ENCODE results near the gene MIDN.
"Not testable (repeated sequence)": the region's sequence is repeated elsewhere in the genome, so short reads cannot be mapped to it uniquely, and the experiment has no call there.

Gene MIDN

DNA sequence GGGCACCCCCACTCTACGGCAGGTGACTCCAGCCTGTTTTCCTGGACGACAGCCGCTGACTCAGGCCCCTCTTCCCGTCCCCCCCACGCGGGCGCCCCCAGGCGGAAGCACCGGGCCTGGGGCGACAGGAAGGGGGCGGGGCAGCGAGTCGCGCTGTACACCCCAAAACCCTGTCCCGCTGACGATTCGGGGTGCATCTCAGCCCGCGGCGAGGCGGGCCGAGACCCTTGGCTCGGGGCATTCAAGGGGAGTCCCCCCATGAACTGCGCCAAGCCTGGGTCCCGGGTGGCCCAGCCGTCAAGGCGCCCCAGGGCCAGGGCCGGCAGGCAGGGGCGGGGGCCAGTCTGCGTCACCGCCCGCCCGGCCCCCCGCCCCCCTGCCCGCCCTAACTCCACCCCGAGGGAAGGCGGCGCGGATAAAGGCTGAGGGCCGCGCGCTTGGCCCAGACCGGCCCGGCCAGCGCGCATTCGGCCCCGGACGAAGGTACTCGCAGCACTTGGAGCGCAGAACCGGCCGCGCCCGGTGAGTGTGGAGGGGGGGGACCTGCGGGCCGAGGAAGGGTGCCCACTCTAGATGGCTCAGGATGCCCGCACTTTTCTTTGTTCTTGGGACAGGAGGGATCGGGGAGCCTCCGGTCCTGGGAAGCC, at the start of gene MIDN:
Gene MIDN (plus strand): TSS at position 445 of the 647 bp plus-strand sequence. CDS start 1,714 bp downstream, outside the sequence.
- peak; percentile 69 for DNase-seq (ENCODE audit: low spot score)

DNA sequence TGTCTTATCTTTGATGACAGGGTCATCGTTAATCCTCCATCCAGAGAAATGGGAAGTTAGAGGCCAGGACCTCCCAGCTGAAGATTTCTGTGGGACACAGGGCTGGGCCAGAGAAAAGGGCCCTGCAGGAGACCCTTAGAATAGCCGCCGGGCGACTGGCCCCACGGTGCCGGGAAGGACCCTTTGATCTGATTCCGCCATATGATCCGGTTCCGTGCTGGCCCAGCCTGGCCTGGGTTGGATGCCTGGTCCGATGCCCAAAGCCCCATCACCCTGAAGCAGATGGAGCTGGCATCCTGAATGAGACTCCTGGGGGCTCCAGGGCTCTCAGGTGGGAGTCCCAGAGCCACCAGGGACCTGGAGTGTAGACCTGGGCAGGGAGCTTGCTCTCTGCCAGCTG, 48.9 kb upstream of the MIDN start:
- DNase-seq (ENCODE audit: low spot score), result no peak

DNA sequence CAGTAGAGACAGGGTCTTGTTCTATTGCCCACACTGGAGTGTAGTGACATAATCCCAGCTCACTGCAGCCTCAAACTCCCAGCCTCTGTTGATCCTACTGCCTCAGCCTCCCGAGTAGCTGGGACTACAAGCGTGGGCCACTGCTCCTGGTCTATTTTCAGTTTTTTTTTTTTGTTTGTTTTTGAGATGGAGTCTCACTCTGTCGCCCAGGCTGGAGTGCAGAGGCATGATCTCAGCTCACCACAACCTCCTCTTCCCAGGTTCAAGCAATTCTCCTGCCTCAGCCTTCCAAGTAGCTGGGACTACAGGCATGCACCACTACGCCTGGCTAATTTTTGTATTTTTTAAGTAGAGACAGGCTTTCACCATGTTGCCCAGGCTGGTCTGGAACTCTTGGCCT, 47.8 kb upstream of the MIDN start:
- DNase-seq (ENCODE audit: low spot score), result not testable (repeated sequence)

DNA sequence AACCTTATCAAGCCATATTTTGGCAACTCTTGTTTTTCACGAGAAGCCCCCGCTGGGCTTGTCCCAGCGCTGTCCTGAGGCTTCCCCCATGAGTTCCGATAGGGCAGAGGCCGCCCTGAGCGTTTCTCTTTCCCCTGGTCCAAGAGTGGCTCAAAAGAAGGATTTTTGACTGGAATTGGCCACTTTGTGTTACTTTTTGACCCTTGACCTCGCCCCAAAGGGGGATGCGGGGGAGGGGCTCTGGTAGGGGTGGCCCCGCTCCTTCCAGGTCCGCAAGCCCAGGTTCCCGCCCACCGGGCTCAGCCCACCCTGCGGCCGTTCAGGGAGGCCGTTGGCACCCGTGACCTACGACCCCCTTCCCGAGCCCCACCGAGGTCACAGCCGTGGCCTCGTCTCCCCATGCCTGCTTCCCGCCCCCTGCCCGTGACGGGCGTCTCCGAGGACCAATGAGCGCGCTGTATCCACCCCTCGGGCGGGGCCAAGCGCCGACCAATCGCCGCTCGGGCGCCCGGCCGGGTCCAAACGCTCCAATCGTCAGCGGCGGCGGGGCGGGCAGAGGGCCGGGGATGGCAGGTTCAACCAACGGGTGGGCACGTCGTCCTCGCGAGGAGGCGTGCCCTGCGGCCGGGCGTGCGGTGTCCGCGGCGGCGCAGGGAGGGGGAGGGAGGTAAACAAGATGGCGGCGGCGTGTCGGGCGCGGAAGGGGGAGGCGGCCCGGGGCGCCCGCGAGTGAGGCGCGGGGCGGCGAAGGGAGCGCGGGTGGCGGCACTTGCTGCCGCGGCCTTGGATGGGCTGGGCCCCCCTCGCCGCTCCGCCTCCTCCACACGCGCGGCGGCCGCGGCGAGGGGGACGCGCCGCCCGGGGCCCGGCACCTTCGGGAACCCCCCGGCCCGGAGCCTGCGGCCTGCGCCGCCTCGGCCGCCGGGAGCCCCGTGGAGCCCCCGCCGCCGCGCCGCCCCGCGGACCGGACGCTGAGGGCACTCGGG, 43.0 kb upstream of the MIDN start, which contains the start of gene STK11:
Gene STK11 (plus strand): TSS at position 665 of the 986 bp plus-strand sequence. CDS start 1,136 bp downstream, outside the sequence.
- DNase-seq (ENCODE audit: low spot score), result peak; percentile 88

DNA sequence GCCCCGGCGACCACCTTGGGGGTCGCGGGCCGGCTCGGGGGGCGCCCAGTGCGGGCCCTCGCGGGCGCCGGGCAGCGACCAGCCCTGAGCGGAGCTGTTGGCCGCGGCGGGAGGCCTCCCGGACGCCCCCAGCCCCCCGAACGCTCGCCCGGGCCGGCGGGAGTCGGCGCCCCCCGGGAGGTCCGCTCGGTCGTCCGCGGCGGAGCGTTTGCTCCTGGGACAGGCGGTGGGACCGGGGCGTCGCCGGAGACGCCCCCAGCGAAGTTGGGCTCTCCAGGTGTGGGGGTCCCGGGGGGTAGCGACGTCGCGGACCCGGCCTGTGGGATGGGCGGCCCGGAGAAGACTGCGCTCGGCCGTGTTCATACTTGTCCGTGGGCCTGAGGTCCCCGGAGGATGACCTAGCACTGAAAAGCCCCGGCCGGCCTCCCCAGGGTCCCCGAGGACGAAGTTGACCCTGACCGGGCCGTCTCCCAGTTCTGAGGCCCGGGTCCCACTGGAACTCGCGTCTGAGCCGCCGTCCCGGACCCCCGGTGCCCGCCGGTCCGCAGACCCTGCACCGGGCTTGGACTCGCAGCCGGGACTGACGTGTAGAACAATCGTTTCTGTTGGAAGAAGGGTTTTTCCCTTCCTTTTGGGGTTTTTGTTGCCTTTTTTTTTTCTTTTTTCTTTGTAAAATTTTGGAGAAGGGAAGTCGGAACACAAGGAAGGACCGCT, 42.1 kb upstream of the MIDN start:
- DNase-seq (ENCODE audit: low spot score), result no peak

DNA sequence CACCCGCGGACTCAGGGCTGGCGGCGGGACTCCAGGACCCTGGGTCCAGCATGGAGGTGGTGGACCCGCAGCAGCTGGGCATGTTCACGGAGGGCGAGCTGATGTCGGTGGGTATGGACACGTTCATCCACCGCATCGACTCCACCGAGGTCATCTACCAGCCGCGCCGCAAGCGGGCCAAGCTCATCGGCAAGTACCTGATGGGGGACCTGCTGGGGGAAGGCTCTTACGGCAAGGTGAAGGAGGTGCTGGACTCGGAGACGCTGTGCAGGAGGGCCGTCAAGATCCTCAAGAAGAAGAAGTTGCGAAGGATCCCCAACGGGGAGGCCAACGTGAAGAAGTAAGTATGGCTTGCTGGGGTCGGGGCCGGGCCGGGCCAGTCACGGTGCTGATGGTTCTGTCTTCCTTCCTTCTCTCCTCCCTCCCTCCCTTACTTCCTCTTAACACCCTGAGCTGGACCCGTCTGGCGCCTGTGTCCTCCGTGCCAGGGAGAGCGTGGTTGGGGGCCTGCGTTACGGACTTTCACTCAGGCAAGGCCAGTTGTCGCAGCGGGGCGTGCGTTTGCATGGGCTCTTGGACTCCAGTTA, 41.4 kb upstream of the MIDN start:
- no peak for DNase-seq (ENCODE audit: low spot score)

DNA sequence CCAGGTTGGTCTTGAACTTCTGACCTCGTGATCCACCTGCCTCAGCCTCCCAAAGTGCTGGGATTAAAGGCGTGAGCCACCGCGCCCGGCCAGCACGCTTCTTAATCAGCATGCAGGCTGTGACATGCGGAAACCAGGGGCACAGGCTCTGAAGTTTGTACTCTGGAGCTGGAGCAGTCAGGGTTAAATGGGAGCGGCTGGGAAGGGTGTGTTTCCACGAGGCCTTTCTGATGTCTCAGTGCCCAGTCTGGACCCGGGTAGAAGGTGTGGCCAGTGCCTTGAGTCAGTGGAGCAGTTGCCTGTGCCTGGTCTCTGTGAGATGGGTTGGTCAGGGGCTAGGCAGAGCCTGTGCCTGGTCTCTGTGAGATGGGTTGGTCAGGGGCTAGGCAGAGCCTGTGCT, 39.6 kb upstream of the MIDN start:
- DNase-seq (ENCODE audit: low spot score), result not testable (repeated sequence)

DNA sequence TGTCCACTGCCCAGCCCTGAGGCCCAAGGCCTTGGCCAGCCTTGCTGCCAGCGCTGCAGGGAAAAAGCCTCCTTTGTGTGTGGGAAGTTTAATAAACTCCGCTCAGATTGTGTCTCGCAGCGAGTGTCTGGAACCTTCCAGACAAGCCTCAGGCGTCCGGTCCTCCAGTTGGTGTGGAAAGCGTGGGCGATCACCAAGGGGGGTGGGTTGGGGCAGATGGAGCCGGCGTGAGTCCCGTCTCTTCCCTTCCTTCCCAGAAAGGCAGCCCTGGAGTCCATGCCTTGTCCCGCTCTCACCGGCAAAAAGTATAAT, 38.2 kb upstream of the MIDN start:
- DNase-seq (ENCODE audit: low spot score), result no peak

DNA sequence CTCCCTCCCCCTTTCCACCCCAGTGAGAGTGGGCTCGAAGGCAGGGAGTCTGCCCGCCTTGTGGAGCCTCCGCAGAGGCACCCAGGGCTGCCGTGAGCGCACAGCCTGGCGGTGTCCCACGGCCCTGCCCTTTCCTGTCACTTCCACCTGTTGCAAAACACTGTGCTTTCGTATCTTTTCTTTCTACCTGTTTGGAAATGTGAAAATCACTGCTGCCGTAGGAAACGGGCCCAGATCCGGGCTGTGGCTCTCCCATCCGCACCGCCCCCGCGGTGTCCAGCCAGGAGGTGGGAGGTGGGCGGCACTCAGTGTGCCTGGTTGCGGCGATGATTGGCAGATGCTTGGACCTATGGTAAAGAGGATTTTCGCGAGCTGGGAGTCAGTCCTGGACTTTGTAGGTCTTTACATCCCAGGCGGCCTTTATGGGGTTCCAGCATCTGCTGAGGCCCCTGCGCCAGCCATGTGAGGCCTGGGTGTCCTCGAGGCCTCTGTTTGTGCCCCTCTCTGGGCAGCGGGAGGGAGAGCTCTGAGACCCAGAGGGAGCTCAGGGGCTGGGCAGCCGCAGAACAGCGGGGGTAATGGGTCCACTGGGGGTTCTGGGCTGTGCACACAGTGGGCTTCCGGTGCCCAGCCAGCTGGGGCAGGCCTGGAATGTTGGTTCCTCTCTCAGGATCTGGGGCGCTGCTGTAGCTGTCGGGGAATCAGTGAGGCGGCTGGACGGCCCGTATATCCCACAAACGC, 36.7 kb upstream of the MIDN start:
- DNase-seq (ENCODE audit: low spot score), result no peak

DNA sequence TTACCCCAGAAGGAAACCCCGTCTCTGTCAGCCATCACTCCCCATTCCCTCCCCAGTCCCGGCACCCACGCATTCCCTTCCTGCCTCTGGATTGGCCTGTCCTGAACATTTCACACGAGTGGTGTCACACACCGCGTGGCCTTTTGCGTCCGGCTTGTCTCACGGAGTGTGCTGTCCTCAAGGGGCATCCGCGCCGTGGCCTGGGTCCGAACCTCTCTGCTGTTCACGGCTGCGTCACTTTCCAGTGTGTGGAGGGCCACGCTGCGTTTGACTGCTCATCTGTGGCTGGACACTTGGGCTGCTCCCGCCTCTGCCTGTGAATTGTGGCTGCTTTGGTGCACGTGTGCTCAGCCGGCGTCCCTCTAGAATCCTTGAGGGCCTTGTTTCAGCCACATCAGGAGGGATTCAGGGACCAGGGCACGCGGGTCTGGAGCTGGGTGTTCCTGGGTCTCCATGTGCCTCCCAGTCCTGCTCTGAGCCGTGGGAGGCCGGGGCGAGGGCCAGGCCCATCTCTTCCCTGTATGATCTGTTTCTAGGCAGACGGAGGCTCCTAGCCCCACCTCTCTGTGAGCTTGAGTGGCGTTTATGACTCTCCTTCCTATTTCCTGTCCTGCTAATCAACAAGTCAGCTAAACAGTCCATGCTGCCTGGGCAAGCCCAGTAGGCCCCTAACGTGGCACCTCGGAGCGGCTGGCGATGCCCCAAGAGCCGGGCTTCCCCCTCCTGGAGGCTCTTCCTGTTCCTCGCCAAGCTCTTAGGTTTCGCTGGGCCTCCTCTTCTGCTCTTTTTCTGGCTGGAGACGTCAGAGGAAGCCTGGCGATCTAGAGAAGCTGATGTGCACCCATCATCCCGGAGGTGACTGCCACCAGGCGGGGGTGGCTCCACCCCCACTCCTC, 34.7 kb upstream of the MIDN start:
- no peak for DNase-seq (ENCODE audit: low spot score)

DNA sequence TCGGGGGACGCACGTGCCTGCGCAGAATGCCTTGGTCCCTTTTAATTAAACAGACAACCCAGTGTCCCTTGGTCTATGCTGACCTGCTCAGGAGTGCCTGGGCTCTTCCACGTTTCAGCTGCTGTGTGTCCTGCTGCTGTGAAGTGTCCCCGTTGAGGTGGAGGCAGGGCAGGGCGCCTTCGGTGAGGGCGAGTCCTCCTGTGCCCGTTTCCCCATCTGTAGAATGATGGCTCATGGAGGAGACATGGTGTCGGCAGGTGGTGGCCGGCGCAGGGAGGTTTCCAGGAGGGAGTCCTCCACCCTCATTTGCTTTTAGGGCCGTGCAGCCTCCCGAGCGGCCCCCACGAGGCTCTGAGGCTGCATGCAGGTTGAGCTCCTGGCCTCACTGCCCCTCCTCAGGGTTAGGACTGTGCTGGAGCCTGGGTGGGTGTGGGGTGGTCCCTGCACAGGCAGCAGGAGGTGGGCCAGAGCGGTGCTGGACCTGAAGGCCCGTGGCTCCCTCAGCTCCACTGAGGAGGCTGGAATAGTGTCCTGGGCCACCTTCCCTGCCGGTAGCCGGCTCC, 34.0 kb upstream of the MIDN start:
- no peak for DNase-seq (ENCODE audit: low spot score)

DNA sequence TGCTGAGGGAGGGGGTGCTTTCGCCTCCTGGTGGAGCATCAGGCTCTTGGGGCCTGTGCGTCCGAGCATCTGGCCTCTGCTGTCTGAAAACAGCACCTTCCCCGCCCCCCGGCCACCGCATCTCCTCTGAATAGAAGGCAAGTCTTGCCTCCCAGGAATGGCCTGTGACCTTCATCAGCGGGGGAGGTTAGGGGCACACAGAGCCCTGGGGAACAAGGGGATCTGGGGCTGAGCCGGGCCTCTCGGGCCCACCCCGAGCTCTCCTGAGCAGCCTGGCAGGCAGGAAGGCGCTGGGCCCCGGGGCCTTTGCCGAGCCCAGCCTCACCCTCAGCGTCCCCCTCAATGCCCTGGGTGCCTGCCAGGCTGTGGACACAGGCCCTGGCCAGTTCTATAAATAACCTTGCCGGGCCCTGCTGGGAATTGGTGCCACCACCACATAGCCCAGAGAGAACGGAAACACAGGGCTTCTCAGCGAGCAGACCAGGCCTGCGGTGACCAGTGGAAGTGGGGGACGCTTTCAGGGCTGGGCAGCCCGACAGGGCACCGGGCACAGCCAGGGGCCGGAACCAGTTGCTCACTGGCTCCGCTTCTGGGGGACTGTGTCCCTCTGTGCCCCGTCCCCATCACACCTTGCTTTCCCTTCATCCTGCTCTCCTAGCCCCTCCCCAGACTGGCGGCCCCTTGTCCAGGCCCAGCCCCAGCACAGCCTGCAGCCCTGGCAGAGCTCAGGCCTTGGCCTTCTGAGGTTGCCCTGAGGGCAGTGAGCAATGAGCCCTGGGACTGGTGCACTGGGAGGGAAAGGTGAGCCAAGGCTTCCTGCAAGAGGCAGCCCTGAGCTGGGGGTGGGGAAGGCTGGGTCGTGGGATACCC, 33.3 kb upstream of the MIDN start:
- no peak for DNase-seq (ENCODE audit: low spot score)

DNA sequence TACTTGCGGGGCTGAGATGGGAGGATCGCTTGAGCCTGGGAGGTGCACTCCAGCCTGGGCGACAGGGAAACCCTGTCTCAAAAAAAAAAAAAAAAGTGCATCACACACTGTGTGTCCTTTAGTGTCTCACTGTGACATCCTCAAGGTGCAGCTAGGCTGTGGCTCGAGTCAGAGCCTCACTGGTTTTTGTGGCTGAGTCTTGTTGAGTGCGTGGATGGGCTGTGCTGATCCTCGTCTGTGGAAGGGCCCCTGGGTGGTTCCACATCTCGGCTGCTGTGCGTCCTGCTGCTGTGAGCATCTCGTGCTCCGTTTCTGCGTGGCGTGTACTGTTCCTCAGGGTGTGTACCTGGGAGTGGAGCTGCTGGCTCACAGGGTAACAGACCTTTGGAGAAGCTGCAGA, 31.6 kb upstream of the MIDN start:
- no peak for DNase-seq (ENCODE audit: low spot score)

DNA sequence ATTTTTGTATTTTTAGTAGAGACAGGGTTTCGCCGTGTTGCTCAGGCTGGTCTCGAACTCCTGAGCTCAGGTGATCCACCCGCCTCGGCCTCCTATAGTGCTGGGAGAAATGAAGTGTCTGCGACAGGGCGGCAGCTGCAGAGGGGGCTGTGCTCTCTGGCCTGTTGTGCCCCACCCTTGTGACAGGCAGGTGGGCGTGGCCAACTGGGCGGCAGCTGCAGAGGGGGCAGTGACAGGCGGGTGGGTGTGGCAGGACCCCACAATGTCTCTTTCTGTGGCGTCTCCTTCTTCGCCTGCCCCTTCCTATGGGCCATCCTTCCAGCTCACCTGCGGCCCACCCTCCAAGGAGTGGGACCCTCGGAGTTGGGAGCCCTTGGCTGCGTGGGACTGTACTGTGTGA, 31.0 kb upstream of the MIDN start:
- DNase-seq (ENCODE audit: low spot score), result no peak

DNA sequence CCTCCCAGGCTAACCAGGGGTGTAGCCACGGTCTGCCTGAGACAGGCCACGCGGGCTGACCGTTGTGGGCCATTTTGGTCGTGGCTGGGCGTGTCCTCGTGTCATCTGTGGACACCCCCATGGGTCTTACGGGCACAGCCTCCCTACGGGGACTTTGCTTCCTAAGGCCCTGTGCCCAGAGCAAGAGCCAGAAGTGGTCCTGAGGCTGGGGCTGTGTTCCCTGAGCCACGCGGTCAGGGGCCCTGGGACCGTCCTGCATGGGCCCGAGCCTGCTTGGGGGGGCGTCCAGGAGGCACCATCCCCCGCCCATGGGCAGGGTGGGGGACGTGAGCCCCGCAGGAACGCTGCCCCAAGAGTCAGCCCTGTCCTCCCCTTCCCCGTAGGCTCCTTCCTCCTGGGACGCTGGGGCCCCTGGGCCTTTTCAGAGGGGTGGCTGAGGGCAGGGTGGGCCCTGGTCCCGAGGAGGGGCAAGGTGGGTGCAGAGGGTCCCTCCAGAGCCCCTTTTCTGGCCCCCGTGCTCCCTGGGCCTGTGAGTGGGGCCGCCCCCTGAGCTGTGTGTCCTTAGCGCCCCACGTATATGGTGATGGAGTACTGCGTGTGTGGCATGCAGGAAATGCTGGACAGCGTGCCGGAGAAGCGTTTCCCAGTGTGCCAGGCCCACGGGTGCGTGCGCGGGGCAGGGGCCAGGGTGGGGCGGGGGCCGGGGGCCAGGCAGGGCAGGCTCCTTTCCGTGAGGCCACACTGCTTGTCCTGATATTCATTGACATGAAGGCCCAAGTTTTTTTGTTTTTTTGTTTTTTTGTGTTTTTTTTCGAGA, 29.4 kb upstream of the MIDN start:
- DNase-seq (ENCODE audit: low spot score), result no peak

DNA sequence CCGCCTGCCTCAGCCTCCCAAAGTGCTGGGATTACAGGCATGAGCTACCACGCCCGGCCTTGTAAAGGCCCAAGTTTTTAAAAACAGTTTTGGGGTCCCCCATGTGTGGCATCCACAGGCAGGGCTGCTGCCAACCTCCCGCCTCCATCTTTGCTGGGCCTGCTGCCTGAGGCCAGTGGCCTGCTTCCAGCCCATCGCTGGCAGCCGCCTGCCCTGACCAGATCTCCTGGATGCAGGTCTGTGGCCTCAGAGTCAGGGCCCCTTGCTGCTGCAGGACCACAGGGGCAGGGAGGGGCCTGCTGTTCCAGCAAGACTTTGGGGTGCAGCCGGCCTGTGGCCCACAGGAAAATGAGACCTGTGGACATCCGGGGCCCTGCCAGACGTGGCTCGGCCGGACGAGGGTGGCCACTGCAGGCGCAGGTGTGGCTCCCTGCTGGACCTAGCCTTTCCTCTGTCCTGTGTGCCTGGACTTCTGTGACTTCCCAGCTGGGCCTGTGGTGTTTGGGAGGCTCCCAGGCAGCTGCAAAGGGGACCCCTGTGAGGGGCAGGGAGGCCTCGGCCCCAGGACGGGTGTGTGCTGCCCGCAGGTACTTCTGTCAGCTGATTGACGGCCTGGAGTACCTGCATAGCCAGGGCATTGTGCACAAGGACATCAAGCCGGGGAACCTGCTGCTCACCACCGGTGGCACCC, 28.5 kb upstream of the MIDN start:
- no peak for DNase-seq (ENCODE audit: low spot score)

DNA sequence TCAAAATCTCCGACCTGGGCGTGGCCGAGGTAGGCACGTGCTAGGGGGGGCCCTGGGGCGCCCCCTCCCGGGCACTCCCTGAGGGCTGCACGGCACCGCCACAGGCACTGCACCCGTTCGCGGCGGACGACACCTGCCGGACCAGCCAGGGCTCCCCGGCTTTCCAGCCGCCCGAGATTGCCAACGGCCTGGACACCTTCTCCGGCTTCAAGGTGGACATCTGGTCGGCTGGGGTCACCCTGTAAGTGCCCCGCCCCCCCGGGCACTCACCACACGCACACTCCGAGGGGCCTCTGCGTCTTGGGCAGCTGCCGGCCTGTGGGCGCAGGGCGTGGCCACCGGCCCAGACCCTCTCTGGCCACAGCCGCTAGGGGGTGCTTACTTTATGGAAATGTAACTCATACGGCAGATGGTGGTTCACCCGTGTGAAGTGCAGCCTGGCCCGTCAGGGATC, 27.9 kb upstream of the MIDN start:
- DNase-seq (ENCODE audit: low spot score), result no peak

All from SW480 (cell line).